Activated B cell treated with CpG ODN at 0.5 μM for 24 hours (primary cell): ENCODE results near the gene ZNF141. TPM values are rescaled to one million over a fixed set of nuclear protein-coding genes. Genes with fewer than 3 reads are reported as not detected.
"Not testable (repeated sequence)": the region's sequence is repeated elsewhere in the genome, so short reads cannot be mapped to it uniquely, and the experiment has no call there.

ENCODE experiments used
- ATAC-seq: fragments of 200-7000 bp; cut with Tn5 transposase; one replicate; pipeline ENCODE4 v1.10.0; 2021; ENCODE audit warnings: low read depth, mild to moderate bottlenecking, moderate library complexity
- CTCF ChIA-PET: fragments of 350-600 bp; sonication (Branson Sonifier 250); formaldehyde crosslinking; loops from one replicate; lab custom pipeline; 2021; ENCODE audit warnings: antibody characterized with exemption; lab: Charles Lee
- POLR2A ChIA-PET: fragments of 350-600 bp; sonication (Branson Sonifier 250); formaldehyde crosslinking; loops from one replicate; lab custom pipeline; 2021; ENCODE audit warnings: antibody characterized with exemption; lab: Charles Lee
- DNase-seq: peaks from one replicate; pipeline ENCODE4 v3.0.0; 2022
- H3K27ac Mint-ChIP-seq: one replicate; pipeline ENCODE4 v1.8.0; 2020; ENCODE audit warnings: mixed read lengths
- H3K27me3 Mint-ChIP-seq: one replicate; pipeline ENCODE4 v1.8.0; 2021; ENCODE audit warnings: mixed read lengths
- H3K36me3 Mint-ChIP-seq: one replicate; pipeline ENCODE4 v1.8.0; 2021; ENCODE audit warnings: low read depth, mixed read lengths
- H3K4me1 Mint-ChIP-seq: one replicate; pipeline ENCODE4 v1.8.0; 2021; ENCODE audit warnings: mixed read lengths
- H3K4me3 Mint-ChIP-seq: one replicate; pipeline ENCODE4 v1.8.0; 2020; ENCODE audit warnings: mild to moderate bottlenecking, mixed read lengths
- H3K9me3 Mint-ChIP-seq: one replicate; pipeline ENCODE4 v1.8.0; 2020; ENCODE audit warnings: mixed read lengths
- CTCF ChIP-seq: fragments of 200-600 bp; IDR thresholded peaks from one replicate; pipeline ENCODE4 v1.8.0; 2022; ENCODE audit warnings: antibody characterized with exemption, mild to moderate bottlenecking
- intact Hi-C: fragments of 100-400 bp; cut with micrococcal nuclease; formaldehyde crosslinking; loops from one replicate; pipeline ENCODE4 v1.15.1; 2024
- total RNA-seq: library from RNA; stranded (reverse); gene quantifications from 2 replicates; pipeline ENCODE4 v1.2.3, GENCODE V29; 2022

Gene ZNF141
- total RNA-seq, 1 donor from 2014 or later = 47.8 TPM

GRCh38 chr4:384311-385010, 46.8 kb downstream of the ZNF141 start:
- ATAC-seq (no peak), DNase-seq (no peak)
- intact Hi-C loops = no loop called here
- POLR2A ChIA-PET = interaction anchor here (0.8 kb wide), 1 partner anchor 90 kb away, joined by 3 read pairs; no protein-coding TSS in a partner anchor
- Mint-ChIP-seq H3K27me3 (no peaks in the 10 kb centered on the region), H3K4me1 (peaks cover 13% of the 10 kb centered on the region), H3K27ac (no peak overlapping the region), H3K4me3 (peak overlapping the region; percentile 11), H3K36me3 (peaks cover 35% of the 10 kb centered on the region), H3K9me3 (peaks cover 31% of the 10 kb centered on the region)
- TF ChIP-seq CTCF = no peak
- CTCF ChIA-PET = no interaction called here

- Mint-ChIP-seq H3K27me3 (no peaks in the 10 kb centered on the region), H3K9me3 (peaks cover 41% of the 10 kb centered on the region), H3K4me1 (peaks cover 13% of the 10 kb centered on the region), H3K36me3 (peaks cover 35% of the 10 kb centered on the region), H3K4me3 (no peak overlapping the region), H3K27ac (no peak overlapping the region)
- ATAC-seq = no peak
- ChIA-PET POLR2A (no interaction called here), CTCF (no interaction called here)
- no peak for TF ChIP-seq CTCF
- intact Hi-C loops = no loop called here
- DNase-seq = no peak
Measured at GRCh38 chr4:385934-386707, 48.5 kb downstream of the ZNF141 start.

GRCh38 chr4:386708-387105, 49.1 kb downstream of the ZNF141 start:
- Mint-ChIP-seq H3K27ac (no peak overlapping the region), H3K27me3 (no peaks in the 10 kb centered on the region), H3K4me1 (peaks cover 13% of the 10 kb centered on the region), H3K36me3 (peaks cover 35% of the 10 kb centered on the region), H3K9me3 (peaks cover 44% of the 10 kb centered on the region), H3K4me3 (no peak overlapping the region)
- CTCF ChIA-PET = no interaction called here
- POLR2A ChIA-PET = no interaction called here
- no peak for DNase-seq
- TF ChIP-seq CTCF = no peak
- no peak for ATAC-seq
- intact Hi-C loops = no loop called here

GRCh38 chr4:404006-404405, 66.4 kb downstream of the ZNF141 start:
- ChIA-PET CTCF (no interaction called here), POLR2A (no interaction called here)

GRCh38 chr4:408321-408720, 70.7 kb downstream of the ZNF141 start:
- H3K27me3 Mint-ChIP-seq = not testable (repeated sequence)

More at GRCh38 chr4:404006-404405, 66.4 kb downstream of the ZNF141 start:
- Mint-ChIP-seq H3K27ac (no peak overlapping the region), H3K9me3 (peaks cover 34% of the 10 kb centered on the region), H3K36me3 (peaks cover 12% of the 10 kb centered on the region), H3K4me1 (no peaks in the 10 kb centered on the region), H3K27me3 (no peaks in the 10 kb centered on the region), H3K4me3 (no peak overlapping the region)
- intact Hi-C loops = no loop called here
- no peak for TF ChIP-seq CTCF
- DNase-seq (no peak), ATAC-seq (no peak)

More at GRCh38 chr4:408321-408720, 70.7 kb downstream of the ZNF141 start:
- POLR2A ChIA-PET, CTCF ChIA-PET, H3K27ac Mint-ChIP-seq, ATAC-seq, intact Hi-C loops, H3K4me3 Mint-ChIP-seq, DNase-seq, H3K4me1 Mint-ChIP-seq: not testable (repeated sequence)
- peaks cover 53% of the 10 kb centered on the region for H3K9me3 Mint-ChIP-seq
- peaks cover 12% of the 10 kb centered on the region for H3K36me3 Mint-ChIP-seq
